SK-N-SH treated with all-trans-retinoic acid at 6 μM for 48 hours (cell line): ENCODE data around the gene WDR18.
A peak's percentile ranks its signal among the peaks of the same experiment; 100 is the strongest.

Source experiments
- ATAC-seq: fragments of 200-7000 bp; cut with Tn5 transposase; 3 replicates; pipeline ENCODE4 v1.9.1; 2020; ENCODE audit warnings: mild to moderate bottlenecking, moderate library complexity
- ARNTL ChIP-seq: fragments of 450-650 bp; formaldehyde crosslinking; IDR thresholded peaks from 2 replicates; pipeline ENCODE4 v1.5.0; 2020; ENCODE audit warnings: low read depth, mild to moderate bottlenecking, moderate library complexity, borderline replicate concordance
- BACH2 ChIP-seq: fragments of 250-450 bp; sonication (Bioruptor Pico); IDR thresholded peaks from 2 replicates; pipeline ENCODE4 v1.9.0; 2021; ENCODE audit warnings: mild to moderate bottlenecking, borderline replicate concordance
- CREB5 ChIP-seq: fragments of 250-450 bp; sonication (Bioruptor Pico); IDR thresholded peaks from 2 replicates; pipeline ENCODE4 v1.5.1; 2020; ENCODE audit warnings: low read depth, mild to moderate bottlenecking, moderate library complexity
- CSDC2 ChIP-seq: fragments of 250-450 bp; sonication (Bioruptor Pico); IDR thresholded peaks from 2 replicates; pipeline ENCODE4 v1.5.0; 2020; ENCODE audit warnings: mild to moderate bottlenecking, moderate library complexity
- ESRRG ChIP-seq: fragments of 250-450 bp; sonication (Bioruptor Pico); IDR thresholded peaks from 2 replicates; pipeline ENCODE4 v1.6.1; 2021; ENCODE audit warnings: mild to moderate bottlenecking
- GLIS3 ChIP-seq: fragments of 250-450 bp; sonication (Bioruptor Pico); IDR thresholded peaks from 2 replicates; pipeline ENCODE4 v1.5.0; 2020; ENCODE audit warnings: mild to moderate bottlenecking, moderate library complexity
- ISL1 ChIP-seq: fragments of 250-450 bp; sonication (Bioruptor Pico); IDR thresholded peaks from 2 replicates; pipeline ENCODE4 v2.1.2; 2022; ENCODE audit warnings: mild to moderate bottlenecking, moderate library complexity
- OSR1 ChIP-seq: fragments of 250-450 bp; sonication (Bioruptor Pico); IDR thresholded peaks from 2 replicates; pipeline ENCODE4 v1.8.0; 2022; ENCODE audit warnings: moderate library complexity, mild to moderate bottlenecking, inconsistent platforms
- PATZ1 ChIP-seq: fragments of 250-450 bp; sonication (Bioruptor Pico); IDR thresholded peaks from 2 replicates; pipeline ENCODE4 v1.8.0; 2020; ENCODE audit warnings: mild to moderate bottlenecking, moderate library complexity, borderline replicate concordance
- POU6F1 ChIP-seq: fragments of 250-450 bp; sonication (Bioruptor Pico); IDR thresholded peaks from 2 replicates; pipeline ENCODE4 v1.8.0; 2021; ENCODE audit warnings: low read depth, mild to moderate bottlenecking, moderate library complexity, borderline replicate concordance
- PPARA ChIP-seq: fragments of 250-450 bp; sonication (Bioruptor Pico); IDR thresholded peaks from 2 replicates; pipeline ENCODE4 v1.5.0; 2020; ENCODE audit warnings: mild to moderate bottlenecking, borderline replicate concordance
- RARB ChIP-seq: fragments of 250-450 bp; sonication (Bioruptor Pico); IDR thresholded peaks from 2 replicates; pipeline ENCODE4 v1.8.0; 2021; ENCODE audit warnings: mild to moderate bottlenecking, moderate library complexity
- SNAI2 ChIP-seq: fragments of 250-450 bp; sonication (Bioruptor Pico); IDR thresholded peaks from 2 replicates; pipeline ENCODE4 v1.5.0; 2020; ENCODE audit warnings: mild to moderate bottlenecking, moderate library complexity
- TCF4 ChIP-seq: fragments of 250-450 bp; sonication (Bioruptor Pico); IDR thresholded peaks from 2 replicates; pipeline ENCODE4 v1.8.0; 2021; ENCODE audit warnings: mild to moderate bottlenecking, moderate library complexity, borderline replicate concordance
- TOX ChIP-seq: fragments of 250-450 bp; sonication (Bioruptor Pico); IDR thresholded peaks from 2 replicates; pipeline ENCODE4 v1.8.0; 2021; ENCODE audit warnings: mild to moderate bottlenecking, moderate library complexity, borderline replicate concordance
- TSHZ2 ChIP-seq: fragments of 250-450 bp; sonication (Bioruptor Pico); IDR thresholded peaks from 2 replicates; pipeline ENCODE4 v1.5.0; 2020; ENCODE audit warnings: mild to moderate bottlenecking, moderate library complexity
- ZFP3 ChIP-seq: fragments of 250-450 bp; sonication (Bioruptor Pico); IDR thresholded peaks from 2 replicates; pipeline ENCODE4 v1.5.0; 2020; ENCODE audit warnings: mild to moderate bottlenecking, moderate library complexity
- ZFP30 ChIP-seq: fragments of 450-650 bp; formaldehyde crosslinking; IDR thresholded peaks from 2 replicates; pipeline ENCODE4 v1.5.0; 2022; ENCODE audit warnings: mild to moderate bottlenecking, moderate library complexity
- ZNF565 ChIP-seq: fragments of 450-650 bp; formaldehyde crosslinking; conservative IDR thresholded peaks from 2 replicates; pipeline ENCODE4 v1.5.0; 2020; ENCODE audit warnings: low read depth, mild to moderate bottlenecking, moderate library complexity
- ZNF70 ChIP-seq: fragments of 450-650 bp; formaldehyde crosslinking; IDR thresholded peaks from 2 replicates; pipeline ENCODE4 v1.5.0; 2020; ENCODE audit warnings: mild to moderate bottlenecking, moderate library complexity
- ZNF8 ChIP-seq: fragments of 450-650 bp; formaldehyde crosslinking; IDR thresholded peaks from 2 replicates; pipeline ENCODE4 v1.5.0; 2020; ENCODE audit warnings: mild to moderate bottlenecking, moderate library complexity
- TF ChIP-seq, protein P1 (sequence below): fragments of 250-450 bp; sonication (Bioruptor Pico); IDR thresholded peaks from 2 replicates; pipeline ENCODE4 v1.5.1; 2021; ENCODE audit warnings: mild to moderate bottlenecking, moderate library complexity

The WDR18 gene

GRCh38 chr19:977058-977464 is 7.1 kb upstream of the WDR18 start:
- TF ChIP-seq, protein P1, sequence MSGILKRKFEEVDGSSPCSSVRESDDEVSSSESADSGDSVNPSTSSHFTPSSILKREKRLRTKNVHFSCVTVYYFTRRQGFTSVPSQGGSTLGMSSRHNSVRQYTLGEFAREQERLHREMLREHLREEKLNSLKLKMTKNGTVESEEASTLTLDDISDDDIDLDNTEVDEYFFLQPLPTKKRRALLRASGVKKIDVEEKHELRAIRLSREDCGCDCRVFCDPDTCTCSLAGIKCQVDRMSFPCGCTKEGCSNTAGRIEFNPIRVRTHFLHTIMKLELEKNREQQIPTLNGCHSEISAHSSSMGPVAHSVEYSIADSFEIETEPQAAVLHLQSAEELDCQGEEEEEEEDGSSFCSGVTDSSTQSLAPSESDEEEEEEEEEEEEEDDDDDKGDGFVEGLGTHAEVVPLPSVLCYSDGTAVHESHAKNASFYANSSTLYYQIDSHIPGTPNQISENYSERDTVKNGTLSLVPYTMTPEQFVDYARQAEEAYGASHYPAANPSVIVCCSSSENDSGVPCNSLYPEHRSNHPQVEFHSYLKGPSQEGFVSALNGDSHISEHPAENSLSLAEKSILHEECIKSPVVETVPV (CRISPR knock-in tag), result no peak
- TF ChIP-seq TSHZ2 (CRISPR knock-in tag) (no peak), ZNF70 (CRISPR knock-in tag) (no peak), ESRRG (no peak), PPARA (CRISPR knock-in tag) (no peak), ARNTL (CRISPR knock-in tag) (no peak), ZNF8 (CRISPR knock-in tag) (no peak), ISL1 (no peak), RARB (CRISPR knock-in tag) (no peak), SNAI2 (CRISPR knock-in tag) (no peak), TOX (CRISPR knock-in tag) (no peak), POU6F1 (no peak), ZFP30 (CRISPR knock-in tag) (no peak)
- peak; percentile 15; the same call in 2 of the 3 replicates for ATAC-seq

GRCh38 chr19:979318-979741 is 4.8 kb upstream of the WDR18 start:
- no peak for TF ChIP-seq ZFP30 (CRISPR knock-in tag)
- no peak for TF ChIP-seq GLIS3 (CRISPR knock-in tag)
- no peak for TF ChIP-seq ZNF8 (CRISPR knock-in tag)
- TF ChIP-seq TOX (CRISPR knock-in tag), result no peak
- TF ChIP-seq CREB5, result no peak
- no peak for TF ChIP-seq ZNF565 (CRISPR knock-in tag)
- TF ChIP-seq ZNF70 (CRISPR knock-in tag), result no peak
- TF ChIP-seq ESRRG, result no peak
- no peak for TF ChIP-seq ARNTL (CRISPR knock-in tag)
- TF ChIP-seq PATZ1 (CRISPR knock-in tag), result no peak
- no peak for TF ChIP-seq TCF4 (CRISPR knock-in tag)
- TF ChIP-seq, protein P1 (CRISPR knock-in tag), result no peak
- no peak for TF ChIP-seq ZFP3 (CRISPR knock-in tag)
- no peak for TF ChIP-seq CSDC2
- TF ChIP-seq BACH2 (CRISPR knock-in tag), result no peak
- no peak for TF ChIP-seq OSR1 (CRISPR knock-in tag)
- TF ChIP-seq ISL1, result no peak
- ATAC-seq, result no peak
